ENCODE results near the gene NFAM1.
A peak's percentile ranks its signal among the peaks of the same experiment; 100 is the strongest.

The NFAM1 gene

DNA sequence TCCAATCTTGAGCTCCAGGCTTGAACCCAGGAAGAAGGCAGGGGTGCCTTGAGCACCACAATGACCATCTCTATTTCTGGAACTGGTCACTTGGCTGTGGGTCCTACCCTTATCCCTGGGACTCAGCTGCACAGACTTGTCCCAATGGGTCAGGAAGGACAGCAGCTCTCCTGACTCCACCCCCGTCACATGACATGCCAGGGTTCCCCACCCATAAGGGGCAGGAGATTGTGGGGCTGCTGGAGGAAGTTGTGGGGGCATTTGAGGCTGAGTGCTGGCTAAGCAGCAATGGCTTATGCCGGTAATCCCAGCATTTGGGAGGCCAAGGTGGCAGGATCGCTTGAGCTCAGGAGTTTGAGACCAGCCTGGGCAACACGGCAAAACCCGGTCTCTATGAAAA lies 56.2 kb downstream of the NFAM1 start:
- FAIRE-seq (no peak), DNase-seq (ENCODE audit: insufficient read length, low spot score) (no peak)
- TF ChIP-seq CTCF (IDR thresholded peaks at IDR 0.05; ENCODE audit: insufficient read depth, missing control alignments), result no peak

DNA sequence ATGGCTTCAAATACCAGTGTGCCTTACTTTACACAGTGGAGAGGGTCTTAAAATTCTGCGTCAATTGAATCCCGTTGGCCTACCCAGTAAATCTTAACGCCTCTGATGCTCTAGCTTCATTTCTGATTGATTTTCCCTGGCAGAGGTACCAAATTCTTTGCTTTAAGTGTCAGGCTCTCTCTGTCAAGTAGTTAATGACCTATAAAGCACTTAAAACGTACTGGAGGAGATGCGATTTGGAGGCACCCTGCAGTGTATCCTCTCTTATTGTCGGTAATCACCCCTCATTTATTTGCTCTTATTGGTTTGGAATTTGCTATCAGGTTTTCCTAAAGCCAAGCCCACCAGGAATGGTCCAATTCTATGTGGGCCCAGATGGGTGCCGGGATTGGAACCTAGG lies 59.2 kb downstream of the NFAM1 start:
- FAIRE-seq (no peak), DNase-seq (ENCODE audit: insufficient read length, low spot score) (no peak)
- no peak for TF ChIP-seq CTCF (IDR thresholded peaks at IDR 0.05; ENCODE audit: insufficient read depth, missing control alignments)

DNA sequence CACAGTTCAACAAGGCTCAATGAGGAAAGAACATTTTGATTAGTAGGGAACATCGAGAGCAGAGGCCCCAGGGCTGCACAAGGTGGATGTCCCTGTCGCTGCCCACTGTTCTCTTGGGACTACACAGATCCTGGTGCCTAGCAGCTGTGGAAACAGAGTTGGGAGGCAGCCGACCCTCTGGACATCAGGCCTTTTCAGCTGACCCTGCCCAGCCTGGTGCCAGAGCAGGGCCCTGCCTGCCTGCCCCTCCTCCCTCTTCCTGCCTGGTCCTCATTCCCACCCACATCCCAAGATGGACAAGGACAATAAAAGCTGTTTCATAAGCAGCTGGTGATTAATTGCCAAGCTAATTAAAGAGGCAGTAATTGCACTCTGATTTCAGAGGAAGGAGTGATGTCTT lies 60.7 kb downstream of the NFAM1 start:
- no peak for DNase-seq (ENCODE audit: insufficient read length, low spot score)
- no peak for TF ChIP-seq CTCF (IDR thresholded peaks at IDR 0.05; ENCODE audit: insufficient read depth, missing control alignments)
- no peak for FAIRE-seq

DNA sequence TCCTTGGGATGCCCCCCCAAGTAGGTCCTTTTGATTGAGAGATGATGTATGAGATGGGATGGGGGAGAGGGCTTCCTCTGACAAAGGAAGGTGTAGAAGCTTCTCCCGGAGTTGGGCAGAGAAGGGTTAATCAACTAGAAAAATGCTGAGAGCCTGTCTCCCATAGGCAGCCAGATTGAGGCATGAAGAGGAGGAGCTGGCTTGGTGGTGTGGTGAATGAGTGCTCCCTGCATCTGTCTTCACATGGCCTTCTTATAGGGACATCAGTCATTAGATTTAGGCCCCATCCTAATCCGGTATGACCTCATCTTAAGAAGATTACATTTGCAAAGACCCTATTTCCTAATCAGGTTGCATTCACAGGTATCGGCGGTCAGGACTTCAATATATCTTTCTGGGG lies 61.1 kb downstream of the NFAM1 start:
- DNase-seq (ENCODE audit: insufficient read length, low spot score), result no peak
- FAIRE-seq, result no peak

GRCh38 chr22:42369250-42370041 lies 62.8 kb downstream of the NFAM1 start:
- FAIRE-seq (no peak), DNase-seq (ENCODE audit: insufficient read length, low spot score) (peak; percentile 62)
- no peak for TF ChIP-seq CTCF (IDR thresholded peaks at IDR 0.05; ENCODE audit: insufficient read depth, missing control alignments)

More for the DNA sequence above, 61.1 kb downstream of the NFAM1 start:
- TF ChIP-seq CTCF (IDR thresholded peaks at IDR 0.05; ENCODE audit: insufficient read depth, missing control alignments), result no peak

DNA sequence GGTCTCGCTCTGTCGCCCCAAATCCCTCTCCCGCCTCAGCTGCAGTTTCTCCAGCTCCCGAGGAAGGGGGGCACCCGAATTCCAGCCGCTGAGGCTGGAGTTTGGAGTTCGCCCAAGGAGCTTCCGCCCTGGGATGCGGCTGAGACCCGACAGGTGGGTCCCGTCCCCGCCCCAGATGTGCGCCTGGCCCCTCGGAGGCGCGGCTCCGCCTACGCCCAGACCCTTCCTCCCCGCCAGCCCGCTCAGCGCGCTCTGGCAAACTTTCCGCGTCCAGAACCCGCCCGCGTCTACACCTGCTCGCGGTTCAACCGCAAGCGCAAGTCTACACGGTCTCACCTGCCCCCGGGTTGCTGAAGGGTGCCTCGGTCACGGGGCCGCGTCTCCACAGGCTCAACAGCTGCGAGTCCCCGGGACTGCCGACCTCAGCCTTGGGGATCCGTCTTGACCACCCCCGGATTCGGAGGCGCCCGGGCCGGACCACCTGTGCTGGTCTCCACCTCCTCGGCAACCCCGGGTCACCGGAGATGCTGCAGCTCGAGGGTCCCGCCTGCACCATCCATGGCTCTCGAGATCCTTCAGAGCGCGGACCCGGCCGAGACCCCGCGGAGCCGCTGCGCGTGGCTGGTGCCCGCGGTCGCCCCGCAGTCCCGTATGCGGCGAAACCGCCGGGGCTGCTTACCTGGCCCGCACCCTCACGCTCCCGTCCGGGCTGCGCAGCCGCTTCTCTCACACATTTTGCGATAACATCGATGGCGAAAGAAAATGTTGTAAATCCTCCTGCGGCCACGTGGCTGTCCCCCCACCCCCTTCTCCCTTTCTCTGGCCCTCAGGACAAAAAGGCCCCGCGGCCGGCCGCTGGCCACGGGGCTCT lies 63.6 kb downstream of the NFAM1 start:
- TF ChIP-seq CTCF (IDR thresholded peaks at IDR 0.05; ENCODE audit: insufficient read depth, missing control alignments), result no peak
- DNase-seq (ENCODE audit: insufficient read length, low spot score) (no peak), FAIRE-seq (no peak)
